Caco-2 (cell line): ENCODE measurements around the gene P2RY13. TPM values are rescaled to one million over a fixed set of nuclear protein-coding genes. Genes with fewer than 3 reads are reported as not detected.

Experiments used
- BruUV-seq: library from RNA; stranded (reverse); fragments of 400-500 nt; replicated peaks from 2 replicates; lab custom pipeline; 2021; lab: Mats Ljungman, UMichigan
- CTCF ChIA-PET: fragments of 300-600 bp; sonication (Branson Sonifier 250); formaldehyde crosslinking; loops from one replicate; lab custom pipeline; 2022; ENCODE audit warnings: antibody characterized with exemption; lab: Charles Lee
- POLR2A ChIA-PET: fragments of 300-600 bp; sonication (Branson Sonifier 250); formaldehyde crosslinking; loops from one replicate; lab custom pipeline; 2022; ENCODE audit warnings: antibody characterized with exemption; lab: Charles Lee
- DNase-seq, 2 experiments: peaks; one replicate each; pipeline versions ENCODE4 v3.0.0 to v3.0.0-alpha.2; 2020 to 2022
- H3K27me3 ChIP-seq: replicated peaks from 2 replicates; pipeline ENCODE4 v1.6.0; 2011; ENCODE audit warnings: low read length; ENCODE audit not compliant: control insufficient read depth, insufficient read depth
- H3K36me3 ChIP-seq: 2 replicates; pipeline ENCODE4 v1.5.1; 2011; ENCODE audit warnings: low read length; ENCODE audit not compliant: control insufficient read depth, insufficient read depth
- H3K4me1 ChIP-seq: fragments of 250-450 bp; sonication (Bioruptor Pico); 2 replicates; pipeline ENCODE4 v1.5.1; 2020; ENCODE audit warnings: mild to moderate bottlenecking
- H3K4me3 ChIP-seq: 2 replicates; pipeline ENCODE4 v1.5.1; 2011; ENCODE audit warnings: low read depth, mild to moderate bottlenecking, control low read depth, low read length
- H3K9me3 ChIP-seq: fragments of 250-450 bp; sonication (Bioruptor Pico); 2 replicates; pipeline ENCODE4 v1.5.1; 2020; ENCODE audit warnings: mild to moderate bottlenecking, moderate library complexity
- H3K27ac Mint-ChIP-seq: one replicate; pipeline ENCODE4 v1.8.0; 2022; ENCODE audit warnings: mixed read lengths; ENCODE audit not compliant: unreplicated experiment
- H3K27me3 Mint-ChIP-seq: one replicate; pipeline ENCODE4 v1.8.0; 2022; ENCODE audit warnings: mixed read lengths; ENCODE audit not compliant: insufficient read depth, unreplicated experiment
- H3K36me3 Mint-ChIP-seq: one replicate; pipeline ENCODE4 v1.8.0; 2022; ENCODE audit warnings: mild to moderate bottlenecking, mixed read lengths; ENCODE audit not compliant: insufficient read depth, unreplicated experiment
- H3K4me1 Mint-ChIP-seq: one replicate; pipeline ENCODE4 v1.8.0; 2022; ENCODE audit warnings: low read depth, mixed read lengths; ENCODE audit not compliant: unreplicated experiment
- H3K4me3 Mint-ChIP-seq: one replicate; pipeline ENCODE4 v1.8.0; 2022; ENCODE audit warnings: mild to moderate bottlenecking, moderate library complexity, mixed read lengths; ENCODE audit not compliant: unreplicated experiment
- H3K9me3 Mint-ChIP-seq: one replicate; pipeline ENCODE4 v1.8.0; 2022; ENCODE audit warnings: mixed read lengths; ENCODE audit not compliant: unreplicated experiment
- CTCF ChIP-seq, 2 experiments: fragments of 200-600 bp in 1 of 2; IDR thresholded peaks; 1 replicate in 1 of 2; 2 replicates in 1 of 2; pipeline versions ENCODE4 v1.5.1 to v1.8.0; 2011 to 2022; ENCODE audit warnings: antibody characterized with exemption in 1 of 2, control low read depth in 1 of 2, inconsistent platforms in 1 of 2, low read depth in 1 of 2, low read length in 1 of 2, mild to moderate bottlenecking in 1 of 2, moderate library complexity in 1 of 2; ENCODE audit not compliant: insufficient read depth in 1 of 2, severe bottlenecking in 1 of 2, unreplicated experiment in 1 of 2
- intact Hi-C: fragments of 100-400 bp; cut with micrococcal nuclease; formaldehyde crosslinking; loops from one replicate; pipeline ENCODE4 v1.10.0; 2022; ENCODE audit not compliant: unreplicated experiment
- total RNA-seq: library from RNA; stranded (reverse); gene quantifications from 2 replicates; pipeline ENCODE4 v1.2.3, GENCODE V29; 2022

The P2RY13 gene
- total RNA-seq, 1 experiment from 2014 or later = not detected

- no peaks in the 10 kb centered on the region for H3K36me3 Mint-ChIP-seq
- ChIA-PET POLR2A (no interaction called here), CTCF (no interaction called here)
- Histone ChIP-seq H3K36me3 (no peaks in the 10 kb centered on the region), H3K4me3 (no peak overlapping the region), H3K9me3 (no peaks in the 10 kb centered on the region), H3K27me3 (no peaks in the 10 kb centered on the region), H3K4me1 (no peaks in the 10 kb centered on the region)
- TF ChIP-seq CTCF (IDR thresholded peaks at IDR 0.05; ENCODE audit: insufficient read depth in 1 of 2, low read depth in 1 of 2, low read length in 1 of 2, severe bottlenecking in 1 of 2, unreplicated experiment in 1 of 2) = no peak
- H3K9me3 Mint-ChIP-seq = no peaks in the 10 kb centered on the region
- H3K4me3 Mint-ChIP-seq = no peak overlapping the region
- intact Hi-C loops = no loop called here
- no TSS peak for BruUV-seq
- H3K27me3 Mint-ChIP-seq = no peaks in the 10 kb centered on the region
- no peak overlapping the region for H3K27ac Mint-ChIP-seq
- H3K4me1 Mint-ChIP-seq = peaks cover 12% of the 10 kb centered on the region
- no peak for DNase-seq
These were observed 10.4 kb downstream of the P2RY13 start for GRCh38 chr3:151318991-151319390.

GRCh38 chr3:151318313-151318712, 11.0 kb downstream of the P2RY13 start:
- BruUV-seq = no TSS peak
- Histone ChIP-seq H3K4me1 (no peaks in the 10 kb centered on the region), H3K36me3 (no peaks in the 10 kb centered on the region), H3K27me3 (no peaks in the 10 kb centered on the region), H3K9me3 (no peaks in the 10 kb centered on the region), H3K4me3 (no peak overlapping the region)
- no peak for DNase-seq
- Mint-ChIP-seq H3K4me3 (no peak overlapping the region), H3K36me3 (no peaks in the 10 kb centered on the region), H3K4me1 (peaks cover 12% of the 10 kb centered on the region), H3K27ac (no peak overlapping the region), H3K27me3 (no peaks in the 10 kb centered on the region), H3K9me3 (no peaks in the 10 kb centered on the region)
- POLR2A ChIA-PET = no interaction called here
- TF ChIP-seq CTCF (IDR thresholded peaks at IDR 0.05; ENCODE audit: insufficient read depth in 1 of 2, low read depth in 1 of 2, low read length in 1 of 2, severe bottlenecking in 1 of 2, unreplicated experiment in 1 of 2) = no peak
- CTCF ChIA-PET = no interaction called here
- intact Hi-C loops = no loop called here

- Histone ChIP-seq H3K4me1 (no peaks in the 10 kb centered on the region), H3K27me3 (no peaks in the 10 kb centered on the region), H3K4me3 (no peak within 1 kb of the TSS), H3K9me3 (no peaks in the 10 kb centered on the region), H3K36me3 (no peaks in the 10 kb centered on the region)
- peak within 1 kb of the TSS; percentile 26 for H3K4me3 Mint-ChIP-seq
- DNase-seq = no peak
- TF ChIP-seq CTCF (IDR thresholded peaks at IDR 0.05; ENCODE audit: insufficient read depth in 1 of 2, low read depth in 1 of 2, low read length in 1 of 2, severe bottlenecking in 1 of 2, unreplicated experiment in 1 of 2) = no peak
- BruUV-seq = no TSS peak
- no peak within 1 kb of the TSS for H3K27ac Mint-ChIP-seq
- no peaks in the 10 kb centered on the region for H3K27me3 Mint-ChIP-seq
- peaks cover 12% of the 10 kb centered on the region for H3K4me1 Mint-ChIP-seq
- H3K36me3 Mint-ChIP-seq = no peaks in the 10 kb centered on the region
- CTCF ChIA-PET = no interaction called here
- intact Hi-C loops = no loop called here
- POLR2A ChIA-PET = no interaction called here
- no peaks in the 10 kb centered on the region for H3K9me3 Mint-ChIP-seq
These were observed 12.9 kb downstream of the P2RY13 start, which contains the start of gene GPR87 for GRCh38 chr3:151316267-151316991. TSS of gene GPR87 (minus strand) at chr3:151316820. CDS start at chr3:151300100, 16,720 bp downstream.
